K562 (cell line): Measurements from ENCODE around the gene RARS1. TPM values are rescaled to one million over a fixed set of nuclear protein-coding genes. Genes with fewer than 3 reads are reported as not detected.

Experiments
- ATAC-seq: fragments of 200-7000 bp; cut with Tn5 transposase; 3 replicates; pipeline ENCODE4 v1.9.1; 2020; ENCODE audit warnings: moderate library complexity
- BruUV-seq: library from RNA; stranded (reverse); fragments of 400-500 nt; replicated peaks from 2 replicates; lab custom pipeline; 2021; lab: Mats Ljungman, UMichigan
- CTCF ChIA-PET: fragments of 300-600 bp; formaldehyde crosslinking; extraction: SDS; loops from one replicate; lab custom pipeline; 2021; ENCODE audit warnings: low intra/inter-chr PET ratio; lab: Yijun Ruan, JAX
- POLR2A ChIA-PET: fragments of 300-600, 350-650 bp; sonication (Branson Sonifier 250); formaldehyde crosslinking; extraction: SDS; loops from one replicate; lab custom pipeline; 2021; ENCODE audit warnings: antibody characterized with exemption, inconsistent platforms; lab: Yijun Ruan, JAX
- DNase-seq, 4 experiments: peaks; one replicate each; pipeline versions ENCODE4 v3.0.0 to v3.0.0-alpha.2; 2011 to 2018; ENCODE audit warnings: low spot score in 3 of 4, mixed read lengths in 3 of 4; ENCODE audit errors: extremely low read depth in 1 of 4
- FAIRE-seq: peaks from 2 replicates; lab custom pipeline; 2011; peaks lifted over from hg19 to GRCh38; lab: Jason Lieb, UNC
- H2AFZ ChIP-seq: 2 replicates; pipeline ENCODE4 v1.6.0; 2011; ENCODE audit warnings: low read depth, low read length, control low read depth, inconsistent platforms
- H3K27ac ChIP-seq: fragments of 200-600 bp; 3 replicates; pipeline ENCODE4 v1.8.0; 2011; ENCODE audit warnings: low read depth, mild to moderate bottlenecking, control low read depth, inconsistent platforms, low read length, moderate library complexity, mixed read lengths; ENCODE audit errors: extremely low read depth
- H3K27me3 ChIP-seq, 2 experiments: fragments of 300-600 bp in 1 of 2; 2 replicates in 1 of 2; 3 replicates in 1 of 2; pipeline versions ENCODE4 v1.6.0 to v1.8.0; 2011; ENCODE audit warnings: inconsistent platforms in 2 of 2, low read length in 2 of 2, mild to moderate bottlenecking in 1 of 2, mixed read lengths in 1 of 2, moderate library complexity in 1 of 2; ENCODE audit not compliant: control insufficient read depth in 2 of 2, insufficient read depth in 2 of 2
- H3K36me3 ChIP-seq: fragments of 300-600 bp; 3 replicates; pipeline ENCODE4 v1.8.0; 2011; ENCODE audit warnings: mild to moderate bottlenecking, low read length, inconsistent platforms; ENCODE audit not compliant: control insufficient read depth, insufficient read depth
- H3K4me1 ChIP-seq, 2 experiments: fragments of 200-600 bp in 1 of 2; replicated peaks in 1 of 2; 2 replicates in 1 of 2; 3 replicates in 1 of 2; pipeline versions ENCODE4 v1.5.1 to v1.8.0; 2011; ENCODE audit warnings: inconsistent platforms in 2 of 2, low read length in 2 of 2, mild to moderate bottlenecking in 1 of 2, mixed read lengths in 1 of 2, moderate library complexity in 1 of 2; ENCODE audit not compliant: control insufficient read depth in 2 of 2, insufficient read depth in 2 of 2
- H3K4me2 ChIP-seq: 2 replicates; pipeline ENCODE4 v1.6.1; 2011; ENCODE audit warnings: low read length, control low read depth, inconsistent platforms, mixed read lengths; ENCODE audit not compliant: insufficient read depth
- H3K4me3 ChIP-seq: fragments of 200-600 bp; sonication (generic), shearing (Covaris generic); 2 replicates; pipeline ENCODE4 v1.5.1; 2016; ENCODE audit warnings: control low read depth, inconsistent platforms
- H3K79me2 ChIP-seq: fragments of 200-600 bp; 3 replicates; pipeline ENCODE4 v1.8.0; 2011; ENCODE audit warnings: low read length, inconsistent platforms; ENCODE audit not compliant: control insufficient read depth, insufficient read depth
- H3K9ac ChIP-seq, 2 experiments: 2 replicates each; pipeline versions ENCODE4 v1.6.0 to v1.6.1; 2011; ENCODE audit warnings: low read depth in 2 of 2, low read length in 2 of 2, control low read depth in 1 of 2, inconsistent platforms in 1 of 2, mild to moderate bottlenecking in 1 of 2, mixed read lengths in 1 of 2; ENCODE audit not compliant: insufficient read depth in 1 of 2
- H3K9me1 ChIP-seq: one replicate; pipeline ENCODE4 v1.6.0; 2011; ENCODE audit warnings: inconsistent platforms, mild to moderate bottlenecking, low read length, moderate library complexity; ENCODE audit not compliant: control insufficient read depth, insufficient read depth
- H3K9me3 ChIP-seq: replicated peaks from 2 replicates; pipeline ENCODE4 v1.5.1; 2011; ENCODE audit warnings: low read depth, low read length, inconsistent platforms; ENCODE audit not compliant: control insufficient read depth, insufficient read depth
- H4K20me1 ChIP-seq: replicated peaks from 2 replicates; pipeline ENCODE4 v1.6.1; 2011; ENCODE audit warnings: low read length, inconsistent platforms, mixed read lengths; ENCODE audit not compliant: control insufficient read depth, insufficient read depth
- PML ChIP-seq: IDR thresholded peaks from 2 replicates; pipeline ENCODE4 v1.6.1; 2012; ENCODE audit warnings: low read length, inconsistent platforms
- SOX6 ChIP-seq: fragments of 450-650 bp; IDR thresholded peaks from 2 replicates; pipeline ENCODE4 v1.6.1; 2014; ENCODE audit warnings: mild to moderate bottlenecking
- WGBS: fragments of 100-300 bp; shearing (Covaris generic); methylation state at CpG from one replicate; pipeline ENCODE4 v1.1.6; 2016; ENCODE audit warnings: low coverage, mixed read lengths; ENCODE audit not compliant: insufficient coverage; ENCODE audit errors: missing lambda C conversion rate; 5-methylcytosine and 5-hydroxymethylcytosine counted together
- in situ Hi-C: fragments of 300-500 bp; cut with MboI; formaldehyde crosslinking; loops from 4 replicates; pipeline ENCODE4 v1.15.0; 2018; ENCODE audit warnings: inconsistent platforms, mixed read lengths
- intact Hi-C: fragments of 100-400 bp; cut with micrococcal nuclease; formaldehyde crosslinking; loops from 2 replicates; pipeline ENCODE4 v1.14.2; 2022
- polyA plus RNA-seq, 8 experiments: library from polyadenylated mRNA; depleted of rRNA in 4 of 8; stranded (reverse) in 5 of 8; unstranded in 3 of 8; fragments of >200 nt; fragmentation: Nextera tagmentation in 2 of 8; fragmentation: Illumina TruSeq in 1 of 8; extraction: Ambion mirVana in 2 of 8; extraction: Trizol in 1 of 8; gene quantifications; 2 replicates each; pipeline versions ENCODE4 v1.2.1 to v1.2.3, GENCODE V29; 2011 to 2014; ENCODE audit warnings: inconsistent platforms in 1 of 8, missing spikeins in 1 of 8
- total RNA-seq, 7 experiments: library from RNA; depleted of rRNA in 6 of 7; stranded (reverse); fragments of >200 nt in 6 of 7; fragmentation: Illumina TruSeq in 2 of 7; extraction: Trizol in 2 of 7; gene quantifications; 2 replicates each; pipeline versions ENCODE4 v1.2.1 to v1.2.3, GENCODE V29; 2011 to 2021; ENCODE audit warnings: low replicate concordance in 1 of 7
- TF ChIP-seq, protein P1 (sequence below): fragments of 450-650 bp; IDR thresholded peaks from 2 replicates; pipeline ENCODE4 v1.6.1; 2016
- TF ChIP-seq, protein P2 (sequence below): fragments of 450-650 bp; IDR thresholded peaks from one replicate; pipeline ENCODE4 v1.6.1; 2018; ENCODE audit warnings: mild to moderate bottlenecking, moderate library complexity; ENCODE audit not compliant: partially characterized antibody

Gene RARS1
- total and polyA plus RNA-seq, 9 of the 15 experiments (the other 6 are each of a cell fraction or from before 2014, with no cell fraction given), result 109 to 196 (median 139) TPM

DNA sequence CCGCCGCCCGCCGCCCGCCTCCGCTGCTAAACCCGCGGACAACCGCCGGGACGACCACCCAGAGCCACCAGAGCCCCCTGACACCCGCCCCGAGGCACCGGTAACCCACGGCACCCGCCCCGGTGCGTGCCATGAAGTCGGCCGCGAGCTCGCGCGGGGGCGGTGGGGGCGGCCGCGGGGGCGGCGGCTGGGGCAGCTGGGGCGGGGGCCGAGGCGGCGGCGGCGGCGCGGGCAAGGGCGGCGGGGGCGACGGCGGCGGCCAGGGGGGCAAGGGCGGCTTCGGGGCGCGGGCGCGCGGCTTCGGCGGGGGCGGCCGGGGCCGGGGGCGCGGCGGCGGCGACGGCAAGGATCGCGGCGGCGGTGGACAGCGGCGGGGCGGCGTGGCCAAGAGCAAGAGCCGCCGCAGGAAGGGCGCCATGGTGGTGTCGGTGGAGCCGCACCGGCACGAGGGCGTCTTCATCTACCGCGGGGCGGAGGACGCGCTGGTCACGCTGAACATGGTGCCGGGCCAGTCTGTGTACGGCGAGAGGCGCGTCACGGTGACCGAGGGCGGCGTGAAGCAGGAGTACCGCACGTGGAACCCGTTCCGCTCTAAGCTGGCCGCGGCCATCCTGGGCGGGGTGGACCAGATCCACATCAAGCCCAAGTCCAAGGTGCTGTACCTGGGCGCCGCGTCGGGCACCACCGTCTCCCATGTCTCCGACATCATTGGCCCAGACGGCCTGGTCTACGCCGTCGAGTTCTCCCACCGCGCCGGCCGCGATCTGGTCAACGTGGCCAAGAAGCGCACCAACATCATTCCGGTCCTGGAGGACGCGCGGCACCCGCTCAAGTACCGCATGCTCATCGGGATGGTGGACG lies 43.3 kb downstream of the RARS1 start:
- Histone ChIP-seq H3K4me1 (no peaks in the 10 kb centered on the region), H3K9me3 (no peaks in the 10 kb centered on the region), H3K36me3 (no peaks in the 10 kb centered on the region), H3K4me3 (no peak overlapping the region), H2AFZ (no peak overlapping the region), H3K9ac (no peak overlapping the region)
- ATAC-seq, result no peak
- ChIA-PET POLR2A (no interaction called here), CTCF (no interaction called here)
- in situ Hi-C loops, result no loop called here
- FAIRE-seq, result no peak
- 70% methylated on average over 38 of the region's 125 CpGs for WGBS
- TF ChIP-seq, protein P1, sequence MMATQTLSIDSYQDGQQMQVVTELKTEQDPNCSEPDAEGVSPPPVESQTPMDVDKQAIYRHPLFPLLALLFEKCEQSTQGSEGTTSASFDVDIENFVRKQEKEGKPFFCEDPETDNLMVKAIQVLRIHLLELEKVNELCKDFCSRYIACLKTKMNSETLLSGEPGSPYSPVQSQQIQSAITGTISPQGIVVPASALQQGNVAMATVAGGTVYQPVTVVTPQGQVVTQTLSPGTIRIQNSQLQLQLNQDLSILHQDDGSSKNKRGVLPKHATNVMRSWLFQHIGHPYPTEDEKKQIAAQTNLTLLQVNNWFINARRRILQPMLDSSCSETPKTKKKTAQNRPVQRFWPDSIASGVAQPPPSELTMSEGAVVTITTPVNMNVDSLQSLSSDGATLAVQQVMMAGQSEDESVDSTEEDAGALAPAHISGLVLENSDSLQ, result no peak
- TF ChIP-seq, protein P2, sequence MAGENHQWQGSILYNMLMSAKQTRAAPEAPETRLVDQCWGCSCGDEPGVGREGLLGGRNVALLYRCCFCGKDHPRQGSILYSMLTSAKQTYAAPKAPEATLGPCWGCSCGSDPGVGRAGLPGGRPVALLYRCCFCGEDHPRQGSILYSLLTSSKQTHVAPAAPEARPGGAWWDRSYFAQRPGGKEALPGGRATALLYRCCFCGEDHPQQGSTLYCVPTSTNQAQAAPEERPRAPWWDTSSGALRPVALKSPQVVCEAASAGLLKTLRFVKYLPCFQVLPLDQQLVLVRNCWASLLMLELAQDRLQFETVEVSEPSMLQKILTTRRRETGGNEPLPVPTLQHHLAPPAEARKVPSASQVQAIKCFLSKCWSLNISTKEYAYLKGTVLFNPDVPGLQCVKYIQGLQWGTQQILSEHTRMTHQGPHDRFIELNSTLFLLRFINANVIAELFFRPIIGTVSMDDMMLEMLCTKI, result no peak
- TF ChIP-seq SOX6, result no peak
- no peak for TF ChIP-seq PML
- TF ChIP-seq, all 486 proteins: peak for 0
- H3K9me1 ChIP-seq, result no peaks in the 10 kb centered on the region
- H3K4me2 ChIP-seq, result no peak overlapping the region
- no TSS peak for BruUV-seq
- H3K79me2 ChIP-seq, result no peaks in the 10 kb centered on the region
- DNase-seq, result no peak
- no peaks in the 10 kb centered on the region for H4K20me1 ChIP-seq
- intact Hi-C loops, result no loop called here
- peaks cover 4 to 28% of the 10 kb centered on the region in 2 experiments; a peak in 4 of 5 replicates for H3K27me3 ChIP-seq
- no peak overlapping the region for H3K27ac ChIP-seq
